ENCODE measurements around the gene RAET1L. TPM values are rescaled to one million over a fixed set of nuclear protein-coding genes. Genes with fewer than 3 reads are reported as not detected.
A peak's percentile ranks its signal among the peaks of the same experiment; 100 is the strongest.

Gene RAET1L
- total RNA-seq, 4 donors from 2014 or later = not detected

DNA sequence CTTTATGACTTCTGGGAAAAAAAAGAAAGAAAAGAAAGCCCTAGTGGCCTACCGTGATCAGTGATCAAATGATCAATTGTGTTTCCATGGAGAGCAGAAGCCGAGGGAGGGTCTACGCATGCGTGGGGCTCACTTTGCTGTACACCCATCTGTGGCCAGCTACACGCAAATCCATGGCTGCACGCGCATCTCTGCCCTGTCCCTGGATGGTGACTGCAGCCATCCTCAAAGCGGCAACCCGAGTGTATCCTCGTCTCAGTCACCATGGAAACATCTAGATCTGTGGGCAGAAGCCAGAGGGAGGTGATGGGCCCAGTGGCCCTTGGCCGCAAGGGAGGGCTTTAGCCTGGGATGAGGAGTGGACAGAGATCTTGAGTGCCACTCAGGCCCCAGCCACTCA is 44.4 kb upstream of the RAET1L start:
- Histone ChIP-seq H3K9me3 (no peaks in the 10 kb centered on the region), H3K27ac (replicated peaks in 1 of 4) (peak overlapping the region in 3 of 4 donors; percentile 69 to 72 (median 70)), H3K4me1 (peaks cover 7 to 18% (median 16%) of the 10 kb centered on the region in 4 donors), H3K27me3 (peaks cover 0 to 4% (median 0%) of the 10 kb centered on the region in 4 donors), H3K36me3 (no peaks in the 10 kb centered on the region), H3K4me3 (peak overlapping the region in 3 of 4 donors; percentile 64 to 74 (median 68))
- TF ChIP-seq POLR2A (IDR thresholded peaks at IDR 0.05; ENCODE audit: low read depth) (no peak), EP300 (IDR thresholded peaks at IDR 0.05) (no peak), POLR2AphosphoS5 (IDR thresholded peaks at IDR 0.05) (no peak)
- TF ChIP-seq, protein P1, sequence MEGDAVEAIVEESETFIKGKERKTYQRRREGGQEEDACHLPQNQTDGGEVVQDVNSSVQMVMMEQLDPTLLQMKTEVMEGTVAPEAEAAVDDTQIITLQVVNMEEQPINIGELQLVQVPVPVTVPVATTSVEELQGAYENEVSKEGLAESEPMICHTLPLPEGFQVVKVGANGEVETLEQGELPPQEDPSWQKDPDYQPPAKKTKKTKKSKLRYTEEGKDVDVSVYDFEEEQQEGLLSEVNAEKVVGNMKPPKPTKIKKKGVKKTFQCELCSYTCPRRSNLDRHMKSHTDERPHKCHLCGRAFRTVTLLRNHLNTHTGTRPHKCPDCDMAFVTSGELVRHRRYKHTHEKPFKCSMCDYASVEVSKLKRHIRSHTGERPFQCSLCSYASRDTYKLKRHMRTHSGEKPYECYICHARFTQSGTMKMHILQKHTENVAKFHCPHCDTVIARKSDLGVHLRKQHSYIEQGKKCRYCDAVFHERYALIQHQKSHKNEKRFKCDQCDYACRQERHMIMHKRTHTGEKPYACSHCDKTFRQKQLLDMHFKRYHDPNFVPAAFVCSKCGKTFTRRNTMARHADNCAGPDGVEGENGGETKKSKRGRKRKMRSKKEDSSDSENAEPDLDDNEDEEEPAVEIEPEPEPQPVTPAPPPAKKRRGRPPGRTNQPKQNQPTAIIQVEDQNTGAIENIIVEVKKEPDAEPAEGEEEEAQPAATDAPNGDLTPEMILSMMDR (IDR thresholded peaks at IDR 0.05) = no peak
- WGBS = 86% methylated on average over 10 of the region's 11 CpGs
- intact Hi-C loops (cut with DNase I) = loop anchor here (10.0 kb wide), 1 partner anchor 745 kb away; no protein-coding TSS in a partner anchor
- no peak for DNase-seq (ENCODE audit: extremely low spot score)

DNA sequence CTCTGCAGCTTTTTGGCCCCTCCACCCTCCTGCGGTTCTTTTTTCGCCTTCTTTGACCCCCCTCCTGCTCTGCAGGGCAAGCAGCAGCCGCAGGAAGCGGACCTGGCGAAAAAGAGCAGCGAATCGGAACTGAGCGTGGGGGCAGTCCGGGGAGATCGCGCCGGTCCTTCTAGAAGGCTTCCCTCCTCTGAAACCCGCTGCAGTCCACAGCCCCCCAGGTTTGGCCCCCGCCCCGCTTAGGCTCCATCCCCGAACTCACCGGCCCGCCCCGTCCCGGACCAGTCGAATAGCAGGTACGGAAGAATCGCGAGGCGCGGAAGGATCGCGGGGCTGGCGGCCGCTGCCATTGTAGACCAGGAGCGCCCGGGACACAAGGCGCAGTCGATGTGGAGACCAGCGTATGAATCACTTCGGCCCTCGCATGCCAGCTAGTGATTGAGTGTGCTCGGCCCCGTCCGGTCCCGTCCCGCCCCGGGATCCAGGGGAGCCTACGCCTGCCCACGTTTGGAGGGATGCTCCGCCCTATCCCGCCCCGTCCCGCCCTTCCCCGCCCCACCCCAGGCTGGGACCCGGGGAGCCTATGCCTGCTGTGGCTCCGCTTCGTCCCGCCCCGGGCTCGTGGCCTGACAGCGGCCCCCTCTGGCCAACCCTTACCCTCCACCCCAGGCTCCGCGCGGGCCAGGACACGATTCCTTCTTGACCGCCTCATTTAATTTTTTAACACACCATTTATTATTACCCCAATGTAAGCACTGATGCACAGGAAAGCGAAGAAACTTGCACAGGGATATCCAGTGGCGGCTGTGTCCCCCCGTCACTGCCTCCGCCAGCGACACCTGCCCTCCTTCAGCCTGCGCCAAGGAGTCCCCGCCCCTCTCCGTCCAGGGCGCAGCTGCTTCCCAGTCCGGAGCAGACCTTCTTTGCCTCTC is 43.7 kb upstream of the RAET1L start, which contains the start of gene ULBP3:
TSS of gene ULBP3 (minus strand) at position 402 of the 929 bp plus-strand sequence. CDS start at position 347, 55 bp downstream.
- TF ChIP-seq, protein P1 (IDR thresholded peaks at IDR 0.05) = peak; percentile 52 to 57 (median 55)
- no peak for TF ChIP-seq POLR2A (IDR thresholded peaks at IDR 0.05; ENCODE audit: low read depth)
- TF ChIP-seq POLR2AphosphoS5 (IDR thresholded peaks at IDR 0.05) = peak; percentile 75 to 82
- intact Hi-C loops (cut with DNase I) = no loop called here
- peak; percentile 94 for DNase-seq (ENCODE audit: extremely low spot score)
- Histone ChIP-seq H3K4me3 (peak within 1 kb of the TSS; percentile 64 to 74 (median 68)), H3K4me1 (peaks cover 7 to 18% (median 16%) of the 10 kb centered on the region in 4 donors), H3K36me3 (no peaks in the 10 kb centered on the region), H3K27me3 (peaks cover 0 to 4% (median 0%) of the 10 kb centered on the region in 4 donors), H3K9me3 (no peaks in the 10 kb centered on the region), H3K27ac (replicated peaks in 1 of 4) (peak within 1 kb of the TSS; percentile 61 to 72 (median 70))
- WGBS = 8% methylated on average over 53 of the region's 72 CpGs

DNA sequence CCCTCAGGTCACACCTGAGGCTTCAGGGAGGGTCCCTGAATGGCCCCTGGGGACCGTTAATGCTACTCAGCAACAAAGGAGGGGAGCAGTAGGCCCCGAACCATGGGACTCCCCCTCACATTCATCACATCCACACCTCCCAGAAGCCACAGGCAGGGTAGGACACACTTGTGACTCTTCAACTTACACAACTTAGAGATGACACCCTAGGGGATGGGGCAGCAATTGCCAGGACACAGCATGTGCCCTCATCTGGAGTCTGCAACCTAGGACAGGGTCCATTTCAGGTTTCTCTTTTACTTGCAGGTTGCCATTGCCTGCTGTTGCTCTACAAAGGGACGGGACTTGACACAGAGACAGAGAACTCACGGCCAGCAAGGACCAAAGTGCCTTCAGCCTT is 42.8 kb upstream of the RAET1L start:
- peaks cover 7 to 18% (median 16%) of the 10 kb centered on the region in 4 donors for H3K4me1 ChIP-seq
- no peak for DNase-seq (ENCODE audit: extremely low spot score)
- WGBS = 75% methylated on average over 4 of the region's 4 CpGs
- peaks cover 0 to 4% (median 0%) of the 10 kb centered on the region in 4 donors for H3K27me3 ChIP-seq
- TF ChIP-seq POLR2A (IDR thresholded peaks at IDR 0.05; ENCODE audit: low read depth) (no peak), EP300 (IDR thresholded peaks at IDR 0.05) (no peak), POLR2AphosphoS5 (IDR thresholded peaks at IDR 0.05) (no peak)
- TF ChIP-seq, protein P1 (IDR thresholded peaks at IDR 0.05) = no peak
- H3K27ac ChIP-seq (replicated peaks in 1 of 4) = no peak overlapping the region
- no peaks in the 10 kb centered on the region for H3K9me3 ChIP-seq
- intact Hi-C loops (cut with DNase I) = no loop called here
- peak overlapping the region; percentile 64 to 74 (median 68) for H3K4me3 ChIP-seq
- H3K36me3 ChIP-seq = no peaks in the 10 kb centered on the region

DNA sequence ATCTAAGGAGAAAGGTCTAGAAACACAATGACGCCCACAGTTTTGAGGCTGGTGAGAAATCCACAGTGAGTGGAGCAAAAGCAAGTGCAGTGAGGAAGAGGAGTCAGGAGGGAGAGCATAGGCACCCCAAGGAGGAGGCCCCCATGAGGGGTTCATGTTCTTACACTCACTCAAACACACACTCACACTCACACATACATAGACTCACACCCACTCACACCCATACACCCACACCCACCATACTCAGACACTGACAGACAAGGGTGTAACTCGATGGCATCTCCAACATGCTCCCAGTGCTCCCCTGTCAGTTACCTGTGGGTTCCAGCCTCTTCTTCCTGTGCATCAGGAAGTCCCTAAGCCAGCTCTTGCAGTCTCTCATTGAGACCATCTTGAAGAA is 39.8 kb upstream of the RAET1L start:
- H3K36me3 ChIP-seq = no peaks in the 10 kb centered on the region
- no peak for DNase-seq (ENCODE audit: extremely low spot score)
- H3K27ac ChIP-seq (replicated peaks in 1 of 4) = no peak overlapping the region
- TF ChIP-seq, protein P1 (IDR thresholded peaks at IDR 0.05) = no peak
- no peak for TF ChIP-seq POLR2AphosphoS5 (IDR thresholded peaks at IDR 0.05)
- no peak for TF ChIP-seq EP300 (IDR thresholded peaks at IDR 0.05)
- no peak for TF ChIP-seq POLR2A (IDR thresholded peaks at IDR 0.05; ENCODE audit: low read depth)
- H3K27me3 ChIP-seq = peaks cover 0 to 4% (median 0%) of the 10 kb centered on the region in 4 donors
- intact Hi-C loops (cut with DNase I) = no loop called here
- H3K4me3 ChIP-seq = no peak overlapping the region
- WGBS = 94% methylated on average over 2 of the region's 2 CpGs
- no peaks in the 10 kb centered on the region for H3K9me3 ChIP-seq
- peaks cover 7 to 18% (median 16%) of the 10 kb centered on the region in 4 donors for H3K4me1 ChIP-seq
